ENCODE measurements around the gene LRIG1.

The LRIG1 gene

GRCh38 chr3:66403323-66403990 lies 97.4 kb downstream of the LRIG1 start:
- DNase-seq (ENCODE audit: low spot score), result no peak

- no peak for DNase-seq (ENCODE audit: low spot score)
Observed at GRCh38 chr3:66402596-66403290, 98.1 kb downstream of the LRIG1 start.

- DNase-seq (ENCODE audit: low spot score), result no peak
Observed at GRCh38 chr3:66401675-66402491, 98.9 kb downstream of the LRIG1 start.

- DNase-seq (ENCODE audit: low spot score), result no peak
Observed at GRCh38 chr3:66401157-66401550, 99.7 kb downstream of the LRIG1 start.

GRCh38 chr3:66400411-66401156 lies 100.2 kb downstream of the LRIG1 start:
- no peak for DNase-seq (ENCODE audit: low spot score)

- DNase-seq (ENCODE audit: low spot score), result no peak
Observed at GRCh38 chr3:66399529-66400232, 101.1 kb downstream of the LRIG1 start.

- DNase-seq (ENCODE audit: low spot score), result no peak
Observed at GRCh38 chr3:66398228-66399025, 102.4 kb downstream of the LRIG1 start.

DNA sequence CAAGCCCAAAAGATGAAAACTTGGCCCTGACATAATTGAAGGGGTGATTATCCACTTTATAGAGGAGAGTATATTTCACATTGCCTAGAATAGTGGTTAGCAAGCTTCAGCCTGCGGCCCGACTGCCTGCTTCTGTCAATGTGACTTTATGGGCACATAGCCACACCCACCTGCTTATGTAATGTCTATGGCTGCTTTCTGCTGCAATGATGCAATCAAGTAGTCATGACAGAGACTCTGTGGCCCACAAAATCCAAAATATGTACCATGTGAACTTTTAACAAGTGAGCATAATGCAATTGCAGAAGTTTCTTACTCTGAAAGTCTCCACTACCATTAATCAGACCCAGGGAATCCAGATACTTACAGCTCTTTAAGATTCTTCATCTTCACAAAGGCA lies 103.1 kb downstream of the LRIG1 start:
- DNase-seq (ENCODE audit: low spot score), result no peak

DNA sequence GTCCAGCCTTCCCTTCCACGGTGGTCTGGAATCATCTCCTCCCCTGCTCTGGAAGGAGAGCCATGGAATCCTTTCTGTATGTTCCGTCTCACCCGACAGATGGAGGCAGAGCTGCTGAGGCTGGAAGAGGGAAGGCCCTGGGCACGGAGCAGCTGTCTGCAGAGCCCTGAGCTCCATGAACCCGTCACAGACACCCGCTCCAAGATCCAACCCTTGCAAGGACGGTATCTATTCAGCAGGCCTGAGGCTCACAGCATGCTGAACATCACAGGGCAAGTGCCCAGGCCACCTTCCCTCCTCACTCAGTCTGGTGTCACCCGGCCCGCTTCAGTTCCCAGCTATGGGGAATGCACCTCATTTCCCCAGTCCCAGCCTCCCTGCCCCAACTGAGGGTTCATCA lies 103.9 kb downstream of the LRIG1 start:
- DNase-seq (ENCODE audit: low spot score), result no peak

GRCh38 chr3:66396161-66396760 lies 104.6 kb downstream of the LRIG1 start:
- DNase-seq (ENCODE audit: low spot score), result no peak

GRCh38 chr3:66395635-66396034 lies 105.2 kb downstream of the LRIG1 start:
- no peak for DNase-seq (ENCODE audit: low spot score)

DNA sequence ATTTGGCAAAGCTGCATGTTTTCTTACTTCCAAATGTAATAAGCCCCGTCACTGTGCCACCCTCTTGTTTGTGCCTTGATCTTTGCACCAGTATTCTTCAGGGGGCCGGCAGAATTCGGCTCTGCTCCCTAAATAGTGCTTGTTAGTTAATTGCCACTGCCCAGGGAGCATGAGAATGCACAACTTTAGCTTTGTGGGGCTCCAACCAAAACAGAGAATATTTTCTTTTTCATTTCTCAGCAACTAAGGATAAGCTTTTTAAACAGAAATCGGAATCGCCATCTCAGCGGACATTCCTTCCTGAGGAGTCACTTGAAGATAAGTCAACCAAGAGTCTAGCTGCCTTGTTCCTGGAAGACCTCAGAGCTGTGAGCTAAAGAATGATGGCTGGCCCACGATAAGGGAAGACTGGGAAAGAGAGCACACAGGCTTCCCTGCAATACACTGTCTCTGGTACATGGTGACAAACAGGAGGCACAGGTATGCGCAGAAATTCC lies 106.0 kb downstream of the LRIG1 start:
- peak; percentile 49 for DNase-seq (ENCODE audit: low spot score)

DNA sequence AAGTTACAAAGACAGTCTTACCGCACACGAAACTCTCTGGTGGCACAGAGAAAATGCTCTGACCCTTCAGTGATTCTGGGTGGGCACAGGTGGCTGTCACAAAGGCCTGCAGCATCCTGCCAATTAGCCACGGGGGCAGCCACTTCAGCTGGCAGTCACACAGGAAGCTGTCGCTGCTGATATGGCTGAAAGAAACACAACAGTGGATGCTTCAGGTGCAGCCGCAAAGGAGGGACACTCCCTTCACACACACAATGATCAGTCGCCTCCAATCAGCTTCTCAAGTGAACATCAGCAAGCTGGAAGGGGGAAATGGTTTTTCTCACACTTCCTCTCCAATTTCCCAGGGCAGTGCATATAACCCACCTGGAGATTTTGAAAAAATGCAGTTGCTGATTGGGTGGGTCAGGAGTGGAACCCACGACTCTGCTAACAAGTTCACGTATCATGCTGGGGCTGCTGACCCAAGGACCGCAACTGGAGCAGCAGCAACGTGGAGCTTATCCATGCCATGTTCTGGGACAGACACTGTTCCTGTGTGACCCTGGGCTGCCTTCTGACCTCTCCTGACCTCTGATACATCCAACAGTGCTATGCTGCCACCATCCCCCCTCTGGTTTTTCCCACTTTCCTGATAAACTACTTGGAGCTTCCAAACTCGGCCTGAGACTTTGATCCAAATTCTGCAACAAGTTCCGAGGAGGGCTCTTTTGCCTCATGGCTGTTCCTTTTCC lies 106.6 kb downstream of the LRIG1 start:
- no peak for DNase-seq (ENCODE audit: low spot score)

- no peak for DNase-seq (ENCODE audit: low spot score)
Observed at GRCh38 chr3:66393333-66394005, 107.4 kb downstream of the LRIG1 start.

DNA sequence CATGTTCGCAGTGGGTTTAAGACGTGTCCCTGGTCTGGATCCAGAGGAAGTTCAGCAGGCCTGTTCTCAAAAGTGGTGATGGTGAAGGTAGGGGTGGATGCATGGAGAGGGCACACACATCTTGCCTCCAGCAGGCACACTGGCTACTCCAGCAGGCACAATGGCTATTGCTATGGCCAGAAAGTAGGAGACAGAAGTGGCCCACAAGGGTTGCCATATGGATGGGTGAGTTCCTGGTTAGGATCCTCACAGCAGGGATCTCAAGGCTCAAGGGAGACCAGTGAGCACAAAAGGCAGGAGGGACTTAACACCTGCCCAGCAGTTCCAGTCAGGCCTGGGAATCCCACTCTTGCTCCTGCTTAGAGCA lies 107.9 kb downstream of the LRIG1 start:
- DNase-seq (ENCODE audit: low spot score), result no peak

DNA sequence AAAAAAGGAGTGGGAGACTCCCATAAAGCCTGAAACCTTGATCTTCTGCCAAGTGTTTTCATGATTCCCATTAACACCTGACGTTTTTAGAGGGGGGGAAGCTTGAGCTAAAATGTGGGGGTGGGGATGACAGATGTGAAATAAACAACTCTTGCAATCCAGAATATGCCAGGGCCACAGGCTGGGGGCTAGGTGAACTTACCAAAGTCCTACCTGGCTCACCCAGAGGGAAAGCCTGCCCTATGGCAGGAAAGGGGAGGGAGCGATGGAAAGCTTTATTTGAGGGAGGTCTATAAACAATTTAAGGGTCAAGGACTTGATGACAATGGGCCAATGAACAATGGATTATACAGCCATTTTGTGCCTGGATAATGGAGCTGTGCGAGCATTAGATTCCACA lies 108.3 kb downstream of the LRIG1 start:
- no peak for DNase-seq (ENCODE audit: low spot score)

DNA sequence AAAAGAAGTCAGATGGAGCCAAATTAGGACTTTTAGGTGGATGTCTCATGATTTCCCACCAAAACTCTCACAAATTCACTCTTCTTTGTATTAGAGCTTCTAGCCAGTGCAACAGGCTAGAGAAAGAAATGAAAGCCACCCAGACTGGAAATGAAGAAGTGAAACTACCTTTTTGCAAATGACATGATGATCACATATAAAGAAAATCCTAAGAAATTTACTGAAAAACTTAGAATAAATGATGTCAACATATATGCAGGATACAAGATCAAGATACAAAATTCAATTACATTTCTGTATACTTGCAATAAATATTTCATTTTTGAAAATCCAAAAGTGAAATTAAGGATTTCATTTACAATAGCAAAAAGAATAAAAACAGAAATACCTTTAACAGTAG lies 110.8 kb downstream of the LRIG1 start:
- no peak for DNase-seq (ENCODE audit: low spot score)

GRCh38 chr3:66386925-66387650 lies 113.7 kb downstream of the LRIG1 start:
- DNase-seq (ENCODE audit: low spot score), result peak; percentile 74
